Neural cell (in vitro differentiated cells): Measurements from ENCODE around the gene OAS3. TPM values are rescaled to one million over a fixed set of nuclear protein-coding genes. Genes with fewer than 3 reads are reported as not detected.

Source experiments
- H2AFZ ChIP-seq: fragments of 200-600, 300-800 bp; sonication (generic), shearing (Covaris generic); 2 replicates; pipeline ENCODE4 v1.6.0; 2014; ENCODE audit warnings: low read depth, mild to moderate bottlenecking, antibody characterized with exemption, low read length, moderate library complexity
- H3F3A ChIP-seq: fragments of 200-600 bp; shearing (Covaris generic); 2 replicates; pipeline ENCODE4 v1.6.1; 2016; ENCODE audit warnings: mild to moderate bottlenecking, moderate library complexity, mixed read lengths, antibody characterized with exemption, low read length; ENCODE audit not compliant: insufficient read depth, poor library complexity, severe bottlenecking
- H3K27ac ChIP-seq: fragments of 200-600, 300-800 bp; sonication (generic), shearing (Covaris generic); 2 replicates; pipeline ENCODE4 v1.5.1; 2014; ENCODE audit warnings: mild to moderate bottlenecking, low read length, moderate library complexity
- H3K27me3 ChIP-seq: fragments of 300-800, 200-600 bp; sonication (generic), shearing (Covaris generic); 2 replicates; pipeline ENCODE4 v1.6.0; 2014; ENCODE audit warnings: mild to moderate bottlenecking, low read depth, low read length, moderate library complexity; ENCODE audit not compliant: insufficient read depth
- H3K36me3 ChIP-seq: fragments of 300-800, 200-600 bp; sonication (generic), shearing (Covaris generic); 2 replicates; pipeline ENCODE4 v1.5.1; 2014; ENCODE audit warnings: mild to moderate bottlenecking, antibody characterized with exemption, low read length, moderate library complexity; ENCODE audit not compliant: insufficient read depth
- H3K4me2 ChIP-seq: fragments of 300-800, 200-600 bp; sonication (generic), shearing (Covaris generic); 2 replicates; pipeline ENCODE4 v1.6.0; 2014; ENCODE audit warnings: mild to moderate bottlenecking, low read length
- H3K4me3 ChIP-seq: fragments of 300-800, 200-600 bp; sonication (generic), shearing (Covaris generic); 2 replicates; pipeline ENCODE4 v1.5.1; 2014; ENCODE audit warnings: mild to moderate bottlenecking, low read length, moderate library complexity
- H3K79me2 ChIP-seq: fragments of 200-600 bp; shearing (Covaris generic); replicated peaks from 2 replicates; pipeline ENCODE4 v1.6.0; 2014; ENCODE audit warnings: mild to moderate bottlenecking, low read length, moderate library complexity; ENCODE audit not compliant: insufficient read depth
- H3K9ac ChIP-seq: fragments of 300-800, 200-600 bp; sonication (generic), shearing (Covaris generic); 2 replicates; pipeline ENCODE4 v1.6.1; 2016; ENCODE audit warnings: mild to moderate bottlenecking, low read length, mixed read lengths
- H3K9me2 ChIP-seq: fragments of 200-600 bp; shearing (Covaris generic); 2 replicates; pipeline ENCODE4 v1.6.1; 2016; ENCODE audit warnings: mild to moderate bottlenecking, low read length, mixed read lengths; ENCODE audit not compliant: insufficient read depth
- H3K9me3 ChIP-seq: fragments of 200-600, 300-800 bp; sonication (generic), shearing (Covaris generic); 2 replicates; pipeline ENCODE4 v1.6.1; 2016; ENCODE audit warnings: mild to moderate bottlenecking, mixed run types, low read length, moderate library complexity, mixed read lengths
- H4K20me1 ChIP-seq: fragments of 200-600 bp; shearing (Covaris generic); 2 replicates; pipeline ENCODE4 v1.6.1; 2016; ENCODE audit warnings: mild to moderate bottlenecking, mixed run types; ENCODE audit not compliant: insufficient read depth
- EP300 ChIP-seq: fragments of 450-650 bp; conservative IDR thresholded peaks from 2 replicates; pipeline ENCODE4 v1.6.1; 2014; ENCODE audit warnings: antibody characterized with exemption, mild to moderate bottlenecking, moderate library complexity; ENCODE audit not compliant: poor library complexity, severe bottlenecking
- EZH2 ChIP-seq: fragments of 200-600, 300-800 bp; shearing (Covaris generic), sonication (generic); IDR thresholded peaks from 2 replicates; pipeline ENCODE4 v1.6.1; 2014; ENCODE audit warnings: antibody characterized with exemption, low read length, borderline replicate concordance, mild to moderate bottlenecking; ENCODE audit not compliant: insufficient read depth, poor library complexity, severe bottlenecking
- MXI1 ChIP-seq: fragments of 450-650 bp; conservative IDR thresholded peaks from 2 replicates; pipeline ENCODE4 v1.6.1; 2014; ENCODE audit warnings: antibody characterized with exemption, mild to moderate bottlenecking; ENCODE audit not compliant: poor library complexity, severe bottlenecking
- POLR2AphosphoS5 ChIP-seq: IDR thresholded peaks from 2 replicates; pipeline ENCODE4 v1.6.1; 2012
- RAD21 ChIP-seq: fragments of 450-650 bp; conservative IDR thresholded peaks from 2 replicates; pipeline ENCODE4 v1.6.1; 2014; ENCODE audit warnings: antibody characterized with exemption, mild to moderate bottlenecking, moderate library complexity
- SMC3 ChIP-seq: fragments of 450-650 bp; conservative IDR thresholded peaks from 2 replicates; pipeline ENCODE4 v1.6.1; 2014; ENCODE audit warnings: antibody characterized with exemption, mild to moderate bottlenecking, moderate library complexity; ENCODE audit not compliant: poor library complexity
- TAF1 ChIP-seq: IDR thresholded peaks from 2 replicates; pipeline ENCODE4 v1.6.1; 2012; ENCODE audit warnings: low read depth
- polyA plus RNA-seq: library from polyadenylated mRNA; depleted of rRNA; stranded (reverse); fragments of >200 nt; gene quantifications from 2 replicates; pipeline ENCODE4 v1.2.3, GENCODE V29; 2014
- TF ChIP-seq, protein P1 (sequence below): fragments of 450-650 bp; IDR thresholded peaks from 2 replicates; pipeline ENCODE4 v1.5.1; 2014; ENCODE audit warnings: antibody characterized with exemption, mild to moderate bottlenecking, moderate library complexity; ENCODE audit not compliant: poor library complexity, severe bottlenecking
- TF ChIP-seq, protein P2 (sequence below): IDR thresholded peaks from 2 replicates; pipeline ENCODE4 v1.6.1; 2012; ENCODE audit warnings: borderline replicate concordance

OAS3 gene
- polyA plus RNA-seq, 1 donor from 2014 or later, result not detected

DNA sequence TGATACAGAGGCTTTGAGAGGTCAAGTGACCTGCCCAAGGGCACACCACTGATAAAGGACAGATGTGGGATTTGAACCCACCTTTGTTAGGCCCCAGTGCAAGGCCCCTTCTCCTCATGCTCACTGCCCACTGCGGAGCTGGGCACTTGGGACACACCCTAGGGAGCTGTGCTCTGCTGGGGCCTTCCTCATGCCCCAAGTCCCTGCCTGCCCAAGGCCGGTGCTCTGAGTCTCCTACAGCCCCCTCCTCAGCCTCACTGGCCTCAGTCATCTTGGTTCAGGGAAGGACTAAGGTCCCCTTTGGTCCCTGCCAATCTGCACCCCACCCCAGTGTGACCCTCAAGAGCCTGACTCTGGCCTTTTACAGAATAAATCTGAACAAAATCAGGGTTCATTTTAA is 7.9 kb upstream of the OAS3 start:
- no peaks in the 10 kb centered on the region for H3K79me2 ChIP-seq
- H2AFZ ChIP-seq, result no peak overlapping the region
- TF ChIP-seq RAD21, result no peak
- no peak for TF ChIP-seq MXI1
- TF ChIP-seq EP300, result no peak
- TF ChIP-seq POLR2AphosphoS5, result no peak
- TF ChIP-seq, protein P1, sequence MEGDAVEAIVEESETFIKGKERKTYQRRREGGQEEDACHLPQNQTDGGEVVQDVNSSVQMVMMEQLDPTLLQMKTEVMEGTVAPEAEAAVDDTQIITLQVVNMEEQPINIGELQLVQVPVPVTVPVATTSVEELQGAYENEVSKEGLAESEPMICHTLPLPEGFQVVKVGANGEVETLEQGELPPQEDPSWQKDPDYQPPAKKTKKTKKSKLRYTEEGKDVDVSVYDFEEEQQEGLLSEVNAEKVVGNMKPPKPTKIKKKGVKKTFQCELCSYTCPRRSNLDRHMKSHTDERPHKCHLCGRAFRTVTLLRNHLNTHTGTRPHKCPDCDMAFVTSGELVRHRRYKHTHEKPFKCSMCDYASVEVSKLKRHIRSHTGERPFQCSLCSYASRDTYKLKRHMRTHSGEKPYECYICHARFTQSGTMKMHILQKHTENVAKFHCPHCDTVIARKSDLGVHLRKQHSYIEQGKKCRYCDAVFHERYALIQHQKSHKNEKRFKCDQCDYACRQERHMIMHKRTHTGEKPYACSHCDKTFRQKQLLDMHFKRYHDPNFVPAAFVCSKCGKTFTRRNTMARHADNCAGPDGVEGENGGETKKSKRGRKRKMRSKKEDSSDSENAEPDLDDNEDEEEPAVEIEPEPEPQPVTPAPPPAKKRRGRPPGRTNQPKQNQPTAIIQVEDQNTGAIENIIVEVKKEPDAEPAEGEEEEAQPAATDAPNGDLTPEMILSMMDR, result no peak
- no peak for TF ChIP-seq SMC3
- no peak for TF ChIP-seq TAF1
- TF ChIP-seq, protein P2, sequence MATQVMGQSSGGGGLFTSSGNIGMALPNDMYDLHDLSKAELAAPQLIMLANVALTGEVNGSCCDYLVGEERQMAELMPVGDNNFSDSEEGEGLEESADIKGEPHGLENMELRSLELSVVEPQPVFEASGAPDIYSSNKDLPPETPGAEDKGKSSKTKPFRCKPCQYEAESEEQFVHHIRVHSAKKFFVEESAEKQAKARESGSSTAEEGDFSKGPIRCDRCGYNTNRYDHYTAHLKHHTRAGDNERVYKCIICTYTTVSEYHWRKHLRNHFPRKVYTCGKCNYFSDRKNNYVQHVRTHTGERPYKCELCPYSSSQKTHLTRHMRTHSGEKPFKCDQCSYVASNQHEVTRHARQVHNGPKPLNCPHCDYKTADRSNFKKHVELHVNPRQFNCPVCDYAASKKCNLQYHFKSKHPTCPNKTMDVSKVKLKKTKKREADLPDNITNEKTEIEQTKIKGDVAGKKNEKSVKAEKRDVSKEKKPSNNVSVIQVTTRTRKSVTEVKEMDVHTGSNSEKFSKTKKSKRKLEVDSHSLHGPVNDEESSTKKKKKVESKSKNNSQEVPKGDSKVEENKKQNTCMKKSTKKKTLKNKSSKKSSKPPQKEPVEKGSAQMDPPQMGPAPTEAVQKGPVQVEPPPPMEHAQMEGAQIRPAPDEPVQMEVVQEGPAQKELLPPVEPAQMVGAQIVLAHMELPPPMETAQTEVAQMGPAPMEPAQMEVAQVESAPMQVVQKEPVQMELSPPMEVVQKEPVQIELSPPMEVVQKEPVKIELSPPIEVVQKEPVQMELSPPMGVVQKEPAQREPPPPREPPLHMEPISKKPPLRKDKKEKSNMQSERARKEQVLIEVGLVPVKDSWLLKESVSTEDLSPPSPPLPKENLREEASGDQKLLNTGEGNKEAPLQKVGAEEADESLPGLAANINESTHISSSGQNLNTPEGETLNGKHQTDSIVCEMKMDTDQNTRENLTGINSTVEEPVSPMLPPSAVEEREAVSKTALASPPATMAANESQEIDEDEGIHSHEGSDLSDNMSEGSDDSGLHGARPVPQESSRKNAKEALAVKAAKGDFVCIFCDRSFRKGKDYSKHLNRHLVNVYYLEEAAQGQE, result no peak
- TF ChIP-seq EZH2, result no peak
- no peaks in the 10 kb centered on the region for H3K27me3 ChIP-seq
- H3K4me3 ChIP-seq, result no peak overlapping the region
- H3K9me3 ChIP-seq, result no peaks in the 10 kb centered on the region
- no peaks in the 10 kb centered on the region for H4K20me1 ChIP-seq
- H3K9ac ChIP-seq, result no peak overlapping the region
- H3K9me2 ChIP-seq, result no peaks in the 10 kb centered on the region
- H3K36me3 ChIP-seq, result no peaks in the 10 kb centered on the region
- no peak overlapping the region for H3K27ac ChIP-seq
- H3F3A ChIP-seq, result no peaks in the 10 kb centered on the region
- no peak overlapping the region for H3K4me2 ChIP-seq

DNA sequence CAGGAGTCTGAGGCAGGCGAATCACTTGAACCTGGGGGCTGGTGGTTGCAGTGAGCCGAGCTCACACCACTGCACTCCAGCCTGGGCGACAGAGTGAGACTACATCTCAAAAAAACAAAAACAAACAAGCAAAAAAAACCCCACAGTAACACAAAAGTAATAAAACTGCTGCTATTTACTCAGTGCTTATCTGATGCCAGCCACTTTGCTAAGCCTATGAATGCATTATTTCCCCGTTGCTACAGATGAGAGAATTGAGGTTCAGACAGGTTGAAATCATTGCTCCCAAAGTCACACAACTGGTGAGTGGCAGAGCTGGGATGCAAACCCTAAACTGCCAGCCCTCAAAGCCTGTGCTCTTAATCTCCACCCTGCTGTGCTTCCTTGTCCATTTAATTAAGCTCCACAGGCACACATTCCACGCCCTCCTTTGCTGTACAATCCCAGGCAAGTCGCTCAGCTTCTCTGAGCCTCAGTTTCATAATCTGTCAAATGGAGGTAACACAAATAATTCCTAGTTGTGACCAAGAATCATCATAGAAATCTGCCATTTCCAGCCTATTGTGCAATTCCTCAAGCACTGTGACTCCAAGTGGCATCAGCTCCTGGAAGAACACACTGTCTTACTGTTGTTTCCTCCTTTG is 5.7 kb upstream of the OAS3 start:
- H2AFZ ChIP-seq, result no peak overlapping the region
- no peak overlapping the region for H3K27ac ChIP-seq
- H3K27me3 ChIP-seq, result peaks cover 6% of the 10 kb centered on the region
- TF ChIP-seq SMC3 (no peak), MXI1 (no peak), TAF1 (no peak), EP300 (no peak), RAD21 (no peak)
- TF ChIP-seq, protein P2, result no peak
- no peak overlapping the region for H3K4me3 ChIP-seq
- H3K36me3 ChIP-seq, result no peaks in the 10 kb centered on the region
- no peak overlapping the region for H3K4me2 ChIP-seq
- H3K9ac ChIP-seq, result no peak overlapping the region
- no peaks in the 10 kb centered on the region for H3F3A ChIP-seq
- H4K20me1 ChIP-seq, result no peaks in the 10 kb centered on the region
- no peaks in the 10 kb centered on the region for H3K9me2 ChIP-seq
- H3K79me2 ChIP-seq, result no peaks in the 10 kb centered on the region
- H3K9me3 ChIP-seq, result no peaks in the 10 kb centered on the region
